Measurements from ENCODE around the gene IL20RB.

The IL20RB gene

GRCh38 chr3:136932523-136932922 is 25.3 kb upstream of the IL20RB start:
- DNase-seq (ENCODE audit: insufficient read length, low spot score) = no peak
- FAIRE-seq = no peak
- TF ChIP-seq POLR2A (IDR thresholded peaks at IDR 0.05; ENCODE audit: low read depth, low read length) = no peak

- no peak for FAIRE-seq
- no peak for DNase-seq (ENCODE audit: insufficient read length, low spot score)
- no peak for TF ChIP-seq POLR2A (IDR thresholded peaks at IDR 0.05; ENCODE audit: low read depth, low read length)
Observed at GRCh38 chr3:136932978-136933772, 24.6 kb upstream of the IL20RB start.

- FAIRE-seq (no peak), DNase-seq (ENCODE audit: insufficient read length, low spot score) (no peak)
- no peak for TF ChIP-seq POLR2A (IDR thresholded peaks at IDR 0.05; ENCODE audit: low read depth, low read length)
Observed at GRCh38 chr3:136937175-136937574, 20.6 kb upstream of the IL20RB start.

GRCh38 chr3:136937851-136938250 is 19.9 kb upstream of the IL20RB start:
- FAIRE-seq = no peak
- no peak for TF ChIP-seq POLR2A (IDR thresholded peaks at IDR 0.05; ENCODE audit: low read depth, low read length)

GRCh38 chr3:136938334-136938733 is 19.4 kb upstream of the IL20RB start:
- FAIRE-seq (peak; percentile 79), DNase-seq (ENCODE audit: insufficient read length, low spot score) (no peak)
- TF ChIP-seq POLR2A (IDR thresholded peaks at IDR 0.05; ENCODE audit: low read depth, low read length) = no peak

More at GRCh38 chr3:136937851-136938250, 19.9 kb upstream of the IL20RB start:
- no peak for DNase-seq (ENCODE audit: insufficient read length, low spot score)

- DNase-seq (ENCODE audit: insufficient read length, low spot score) (no peak), FAIRE-seq (no peak)
- no peak for TF ChIP-seq POLR2A (IDR thresholded peaks at IDR 0.05; ENCODE audit: low read depth, low read length)
Observed at GRCh38 chr3:136939489-136939888, 18.3 kb upstream of the IL20RB start.

- peak; percentile 15 for FAIRE-seq
- TF ChIP-seq POLR2A (IDR thresholded peaks at IDR 0.05; ENCODE audit: low read depth, low read length) = no peak
Observed at GRCh38 chr3:136942803-136943202, 15.0 kb upstream of the IL20RB start.

GRCh38 chr3:136943436-136943835 is 14.3 kb upstream of the IL20RB start:
- FAIRE-seq (no peak), DNase-seq (ENCODE audit: insufficient read length, low spot score) (no peak)
- TF ChIP-seq POLR2A (IDR thresholded peaks at IDR 0.05; ENCODE audit: low read depth, low read length) = no peak

More at GRCh38 chr3:136942803-136943202, 15.0 kb upstream of the IL20RB start:
- no peak for DNase-seq (ENCODE audit: insufficient read length, low spot score)

- TF ChIP-seq POLR2A (IDR thresholded peaks at IDR 0.05; ENCODE audit: low read depth, low read length) = no peak
- DNase-seq (ENCODE audit: insufficient read length, low spot score) (no peak), FAIRE-seq (no peak)
Observed at GRCh38 chr3:136946978-136947377, 10.8 kb upstream of the IL20RB start.

- DNase-seq (ENCODE audit: insufficient read length, low spot score) (no peak), FAIRE-seq (no peak)
- no peak for TF ChIP-seq POLR2A (IDR thresholded peaks at IDR 0.05; ENCODE audit: low read depth, low read length)
Observed at GRCh38 chr3:136947477-136947876, 10.3 kb upstream of the IL20RB start.

- TF ChIP-seq POLR2A (IDR thresholded peaks at IDR 0.05; ENCODE audit: low read depth, low read length) = no peak
- FAIRE-seq (no peak), DNase-seq (ENCODE audit: insufficient read length, low spot score) (no peak)
Observed at GRCh38 chr3:136949146-136949545, 8.6 kb upstream of the IL20RB start.

- DNase-seq (ENCODE audit: insufficient read length, low spot score) = no peak
- TF ChIP-seq POLR2A (IDR thresholded peaks at IDR 0.05; ENCODE audit: low read depth, low read length) = no peak
- FAIRE-seq = no peak
Observed at GRCh38 chr3:136949708-136950107, 8.1 kb upstream of the IL20RB start.

GRCh38 chr3:136950623-136951022 is 7.2 kb upstream of the IL20RB start:
- FAIRE-seq (no peak), DNase-seq (ENCODE audit: insufficient read length, low spot score) (no peak)
- no peak for TF ChIP-seq POLR2A (IDR thresholded peaks at IDR 0.05; ENCODE audit: low read depth, low read length)

GRCh38 chr3:136952292-136952691 is 5.5 kb upstream of the IL20RB start:
- DNase-seq (ENCODE audit: insufficient read length, low spot score) (no peak), FAIRE-seq (no peak)
- TF ChIP-seq POLR2A (IDR thresholded peaks at IDR 0.05; ENCODE audit: low read depth, low read length) = no peak

- DNase-seq (ENCODE audit: insufficient read length, low spot score) (no peak), FAIRE-seq (no peak)
- no peak for TF ChIP-seq POLR2A (IDR thresholded peaks at IDR 0.05; ENCODE audit: low read depth, low read length)
Observed at GRCh38 chr3:136954251-136954650, 3.5 kb upstream of the IL20RB start.

Measured in H54 (cell line).